NCI-H1694 (cell line): Measurements from ENCODE around the gene SPTSSA.
"Not testable (repeated sequence)": the region's sequence is repeated elsewhere in the genome, so short reads cannot be mapped to it uniquely, and the experiment has no call there.

Source experiments
- DNase-seq: peaks from one replicate; lab custom pipeline; 2025; lab: John Stamatoyannopoulos, UW

SPTSSA gene

GRCh38 chr14:34472706-34473279 lies 10.8 kb upstream of the SPTSSA start:
- DNase-seq = no peak

GRCh38 chr14:34470319-34470718 lies 8.3 kb upstream of the SPTSSA start:
- no peak for DNase-seq

DNA sequence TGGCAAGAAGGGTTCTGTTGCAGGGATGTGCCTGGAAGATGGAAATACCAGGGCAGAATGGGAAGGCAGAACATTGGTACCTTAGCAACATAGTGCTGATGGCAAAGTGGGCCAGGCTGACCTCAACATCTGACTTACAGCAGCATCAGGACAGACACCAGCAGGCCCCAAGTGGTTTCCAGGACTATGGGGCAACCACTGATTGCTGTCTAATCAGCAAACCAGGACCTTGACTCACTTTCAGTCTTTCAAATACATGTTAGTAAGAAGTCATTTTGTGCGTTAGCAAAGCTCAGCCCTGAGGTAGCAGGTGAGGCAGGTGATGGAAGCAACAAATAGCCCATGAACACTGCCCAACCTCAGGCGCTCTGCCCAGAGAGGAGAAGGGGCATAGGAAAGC lies 4.7 kb upstream of the SPTSSA start:
- DNase-seq = no peak

GRCh38 chr14:34465069-34465859 lies 3.2 kb upstream of the SPTSSA start:
- no peak for DNase-seq

DNA sequence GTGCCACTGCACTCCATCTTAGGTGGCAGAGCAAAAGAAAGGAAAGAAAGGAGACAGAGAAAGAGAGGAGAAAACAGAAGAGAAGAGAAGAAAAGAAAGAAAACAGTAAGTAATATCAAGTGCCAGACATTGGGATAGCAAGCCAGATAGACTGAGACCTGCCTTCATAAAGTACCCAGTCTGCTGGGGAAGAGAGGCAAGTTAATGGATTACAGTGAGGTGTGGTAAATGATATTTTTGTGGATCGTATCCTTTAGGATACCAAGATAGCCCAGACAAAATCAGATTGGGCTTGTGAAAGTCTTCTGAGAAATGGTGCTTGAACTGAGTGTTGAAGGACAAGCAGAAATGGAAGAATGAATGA lies 1.5 kb upstream of the SPTSSA start:
- DNase-seq = no peak

GRCh38 chr14:34461334-34462131 lies 507 bp downstream of the SPTSSA start:
- DNase-seq = peak; percentile 3

DNA sequence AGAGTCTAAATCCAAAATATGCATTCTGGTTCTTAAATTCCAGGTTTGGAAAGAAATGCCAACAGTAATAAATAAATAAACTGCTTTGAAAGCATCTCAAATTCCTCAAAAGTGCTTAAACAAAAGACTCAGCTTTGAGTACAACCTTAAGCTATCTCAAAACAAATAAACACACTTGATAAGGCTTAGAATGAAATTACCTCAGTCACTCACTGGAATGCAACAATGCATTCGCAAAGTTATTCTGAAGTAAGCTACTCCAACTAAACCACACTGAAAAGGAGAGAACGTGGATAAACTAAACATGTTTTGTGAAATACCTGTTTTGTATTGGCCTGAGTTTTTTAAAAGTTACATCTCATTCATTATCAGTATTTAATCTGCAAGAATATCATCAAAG lies 1.2 kb downstream of the SPTSSA start:
- no peak for DNase-seq

- no peak for DNase-seq
These were observed 1.7 kb downstream of the SPTSSA start for GRCh38 chr14:34460295-34460694.

DNA sequence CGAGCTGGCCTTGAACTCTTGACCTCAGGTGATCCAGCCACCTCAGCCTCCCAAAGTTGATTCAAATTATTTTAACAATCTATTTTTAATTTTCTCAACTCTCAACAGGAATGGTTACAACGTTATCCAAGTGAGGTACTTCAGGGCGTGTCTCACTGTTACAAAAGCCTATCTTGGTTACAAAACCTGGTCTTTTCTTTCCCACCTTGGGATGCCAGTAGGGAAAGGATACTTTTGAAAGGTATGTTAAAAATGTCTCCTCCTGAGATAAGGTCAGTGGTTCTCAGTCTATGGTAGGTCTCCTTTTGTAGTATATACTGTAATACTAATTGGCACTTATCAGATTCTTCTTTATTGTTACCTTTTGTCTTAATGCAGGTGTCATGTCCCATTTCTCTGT lies 4.9 kb downstream of the SPTSSA start:
- DNase-seq = no peak

GRCh38 chr14:34453226-34453625 lies 8.8 kb downstream of the SPTSSA start:
- DNase-seq = no peak

GRCh38 chr14:34452258-34452822 lies 9.7 kb downstream of the SPTSSA start:
- no peak for DNase-seq

DNA sequence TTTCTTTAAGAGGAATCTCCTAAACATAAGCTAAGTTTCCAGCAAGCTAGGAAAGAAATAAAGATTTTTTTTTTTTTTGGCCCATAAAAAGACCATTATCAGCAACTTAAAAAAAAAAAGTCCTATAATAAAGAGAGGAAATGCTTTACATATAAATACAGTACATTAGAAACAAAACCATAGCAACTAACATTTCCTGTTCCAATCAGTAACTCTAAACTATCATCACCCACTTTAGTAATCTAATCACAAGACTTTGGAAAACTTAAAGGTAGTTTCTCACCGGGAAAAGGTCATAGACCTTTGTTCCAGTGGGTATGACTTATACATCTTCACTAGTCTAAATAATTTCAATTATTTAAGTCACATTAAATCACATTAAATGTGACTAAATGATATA lies 11.1 kb downstream of the SPTSSA start:
- no peak for DNase-seq

- no peak for DNase-seq
These were observed 11.5 kb downstream of the SPTSSA start for GRCh38 chr14:34450542-34450915.

GRCh38 chr14:34449819-34450541 lies 12.1 kb downstream of the SPTSSA start:
- no peak for DNase-seq

DNA sequence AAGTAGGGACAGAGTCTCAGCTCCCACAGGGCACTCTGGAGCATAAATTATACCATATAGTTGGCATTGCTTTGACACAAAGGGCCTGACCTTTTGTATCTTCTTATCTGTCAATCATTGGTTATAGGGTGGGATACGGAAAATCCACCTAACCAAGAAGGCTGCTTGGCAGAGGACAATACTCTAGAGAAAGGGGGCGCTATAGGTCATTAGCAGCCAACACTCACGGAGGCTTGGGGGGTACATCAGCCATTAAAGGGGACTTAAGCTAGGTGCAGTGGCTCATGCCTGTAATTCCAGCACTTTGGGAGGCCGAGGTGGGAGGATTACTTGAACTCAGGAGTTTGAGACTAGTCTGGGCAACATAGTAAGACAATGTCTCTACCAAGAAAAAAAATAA lies 22.9 kb downstream of the SPTSSA start:
- no peak for DNase-seq

DNA sequence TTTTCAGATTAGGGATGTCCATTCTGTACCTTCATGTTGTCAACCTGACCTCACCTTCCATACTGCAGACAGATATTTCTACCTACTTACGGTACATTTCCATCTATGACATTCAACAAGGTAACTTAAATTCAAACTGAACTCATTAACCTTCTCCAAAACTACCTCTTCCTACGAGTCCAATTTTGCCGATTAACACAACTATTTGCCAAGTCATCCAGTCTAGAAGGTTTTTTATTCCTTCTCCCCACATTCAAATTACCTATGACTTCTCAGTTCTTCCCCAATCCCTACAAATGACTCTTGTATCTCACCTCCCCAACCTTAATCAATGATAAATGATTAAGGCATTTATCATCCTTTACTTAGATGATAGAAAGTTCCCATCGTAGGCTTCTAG lies 23.6 kb downstream of the SPTSSA start:
- no peak for DNase-seq

GRCh38 chr14:34437729-34438080 lies 24.3 kb downstream of the SPTSSA start:
- no peak for DNase-seq

DNA sequence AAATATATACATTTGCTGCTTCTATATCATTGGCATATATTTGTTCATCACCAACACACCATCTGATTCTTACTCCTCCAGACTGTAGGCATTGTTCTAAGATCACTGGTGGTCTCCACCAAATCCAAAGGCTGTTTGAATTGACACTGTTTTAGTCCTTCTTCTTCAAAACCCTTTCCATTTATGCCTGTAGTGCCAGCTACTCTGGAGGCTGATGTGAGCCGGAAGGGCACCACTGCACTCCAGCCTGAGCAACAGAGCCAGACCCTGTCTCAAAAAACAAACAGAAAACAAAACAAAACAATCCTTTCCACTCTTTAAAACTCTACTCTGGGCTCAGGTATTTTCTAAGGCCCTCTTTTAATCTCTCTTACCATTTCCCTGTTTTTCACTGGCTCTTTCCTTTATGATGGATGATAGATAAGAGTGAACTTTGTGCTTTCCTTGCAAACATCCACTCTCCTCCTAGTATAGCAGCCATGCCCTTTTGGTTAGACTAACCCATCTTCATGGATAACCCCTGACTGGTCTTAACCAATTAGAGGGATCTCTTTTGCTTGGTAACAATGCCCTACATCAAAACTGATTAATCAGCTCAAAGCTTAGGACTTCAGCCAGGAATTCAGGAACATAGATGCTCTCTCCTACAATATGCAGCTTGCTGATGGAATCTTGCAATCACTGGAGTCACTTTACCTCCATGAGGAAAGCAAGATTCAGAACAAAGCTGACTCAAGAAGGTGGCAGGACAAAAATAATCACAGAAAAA lies 24.9 kb downstream of the SPTSSA start:
- DNase-seq = no peak

- DNase-seq = no peak
These were observed 25.7 kb downstream of the SPTSSA start for GRCh38 chr14:34436118-34436905.

GRCh38 chr14:34433957-34434356 lies 28.1 kb downstream of the SPTSSA start:
- no peak for DNase-seq

GRCh38 chr14:34428102-34428466 lies 34.0 kb downstream of the SPTSSA start:
- DNase-seq = not testable (repeated sequence)
